GM12801 (cell line): Measurements from ENCODE around the gene SBSN.

Experiments
- CTCF ChIP-seq: IDR thresholded peaks from one replicate; pipeline ENCODE4 v1.5.1; 2011; ENCODE audit warnings: control low read depth; ENCODE audit not compliant: insufficient read length; ENCODE audit errors: extremely low read depth

Gene SBSN

GRCh38 chr19:35528218-35529038 lies at the start of gene SBSN:
TSS of gene SBSN (minus strand) at chr19:35528311. CDS start at chr19:35528281, 30 bp downstream.
- no peak for TF ChIP-seq CTCF

- no peak for TF ChIP-seq CTCF
Observed at GRCh38 chr19:35571406-35571965, 43.4 kb upstream of the SBSN start.

- TF ChIP-seq CTCF = no peak
Observed at GRCh38 chr19:35569281-35569781, 41.2 kb upstream of the SBSN start.

- no peak for TF ChIP-seq CTCF
Observed at GRCh38 chr19:35566738-35567137, 38.6 kb upstream of the SBSN start.

GRCh38 chr19:35565016-35565856 lies 37.1 kb upstream of the SBSN start:
- no peak for TF ChIP-seq CTCF

- no peak for TF ChIP-seq CTCF
Observed at GRCh38 chr19:35563207-35563829, 35.2 kb upstream of the SBSN start, which contains the start of gene ATP4A. TSS of gene ATP4A (minus strand) at chr19:35563658. CDS start at chr19:35563629, 29 bp downstream.
